GM12878 (cell line): ENCODE results near the gene ANKRD11. TPM values are rescaled to one million over a fixed set of nuclear protein-coding genes. Genes with fewer than 3 reads are reported as not detected.

ENCODE experiments used
- ATAC-seq: fragments of 200-7000 bp; cut with Tn5 transposase; 3 replicates; pipeline ENCODE4 v1.9.1; 2020; ENCODE audit warnings: mild to moderate bottlenecking, moderate library complexity
- BruUV-seq: library from RNA; stranded (reverse); fragments of 400-500 nt; replicated peaks from 2 replicates; lab custom pipeline; 2021; lab: Mats Ljungman, UMichigan
- CTCF ChIA-PET: fragments of 300-600 bp; sonication (Branson Sonifier 250); formaldehyde crosslinking; extraction: SDS; loops from one replicate; lab custom pipeline; 2021; ENCODE audit warnings: inconsistent platforms; lab: Yijun Ruan, JAX
- POLR2A ChIA-PET: fragments of 350-600 bp; formaldehyde crosslinking; extraction: SDS; loops from one replicate; lab custom pipeline; 2021; ENCODE audit warnings: inconsistent platforms; lab: Charles Lee
- RAD21 ChIA-PET: fragments of 300-600 bp; sonication (Branson Sonifier 250); formaldehyde crosslinking; loops from one replicate; lab custom pipeline; 2023; ENCODE audit warnings: antibody characterized with exemption; ENCODE audit not compliant: unreplicated experiment; lab: Charles Lee
- SMC1A ChIA-PET: fragments of 300-600 bp; sonication (Branson Sonifier 250); formaldehyde crosslinking; loops from one replicate; lab custom pipeline; 2023; ENCODE audit not compliant: unreplicated experiment, uncharacterized antibody; lab: Charles Lee
- DNase-seq: peaks from one replicate; pipeline ENCODE4 v3.0.0-alpha.2; 2011; ENCODE audit warnings: low read depth, low spot score
- FAIRE-seq: peaks from 3 replicates; lab custom pipeline; 2011; peaks lifted over from hg19 to GRCh38; lab: Jason Lieb, UNC
- H2AFZ ChIP-seq: 2 replicates; pipeline ENCODE4 v1.6.0; 2011; ENCODE audit warnings: low read depth, low read length, control low read depth; ENCODE audit not compliant: control insufficient read depth
- H3K27ac ChIP-seq: 2 replicates; pipeline ENCODE4 v1.5.1; 2011; ENCODE audit warnings: control low read depth; ENCODE audit not compliant: control insufficient read depth, insufficient read depth
- H3K27me3 ChIP-seq, 2 experiments: replicated peaks in 1 of 2; 2 replicates each; pipeline versions ENCODE4 v1.6.0 to v1.6.1; 2011; ENCODE audit warnings: low read length in 1 of 2; ENCODE audit not compliant: control insufficient read depth in 2 of 2, insufficient read depth in 2 of 2
- H3K36me3 ChIP-seq, 2 experiments: 2 replicates each; pipeline ENCODE4 v1.5.1; 2011; ENCODE audit warnings: low read length in 1 of 2; ENCODE audit not compliant: control insufficient read depth in 2 of 2, insufficient read depth in 2 of 2
- H3K4me1 ChIP-seq: 2 replicates; pipeline ENCODE4 v1.6.1; 2011; ENCODE audit warnings: mild to moderate bottlenecking, low read length, moderate library complexity, mixed read lengths; ENCODE audit not compliant: control insufficient read depth, insufficient read depth
- H3K4me2 ChIP-seq: 2 replicates; pipeline ENCODE4 v1.6.0; 2011; ENCODE audit warnings: control low read depth; ENCODE audit not compliant: control insufficient read depth, insufficient read depth
- H3K4me3 ChIP-seq: fragments of 200-600 bp; sonication (generic); 2 replicates; pipeline ENCODE4 v1.5.1; 2016
- H3K79me2 ChIP-seq: 2 replicates; pipeline ENCODE4 v1.6.0; 2011; ENCODE audit warnings: low read length; ENCODE audit not compliant: control insufficient read depth, insufficient read depth
- H3K9ac ChIP-seq: 2 replicates; pipeline ENCODE4 v1.8.0; 2011; ENCODE audit warnings: low read length, control low read depth, mixed read lengths; ENCODE audit not compliant: control insufficient read depth, insufficient read depth
- H3K9me3 ChIP-seq: replicated peaks from 3 replicates; pipeline ENCODE4 v1.5.1; 2011; ENCODE audit warnings: mild to moderate bottlenecking, low read length; ENCODE audit not compliant: control insufficient read depth, insufficient read depth
- H4K20me1 ChIP-seq: 2 replicates; pipeline ENCODE4 v1.6.0; 2011; ENCODE audit not compliant: control insufficient read depth, insufficient read depth
- BRCA1 ChIP-seq: IDR thresholded peaks from 2 replicates; pipeline ENCODE4 v1.6.1; 2011; ENCODE audit warnings: low read depth, low read length, improper control_type of control experiment
- CREB1 ChIP-seq: IDR thresholded peaks from 2 replicates; pipeline ENCODE4 v1.6.1; 2012; ENCODE audit warnings: low read depth, mild to moderate bottlenecking, inconsistent platforms
- HCFC1 ChIP-seq: fragments of 150-350 bp; IDR thresholded peaks from 2 replicates; pipeline ENCODE4 v1.6.1; 2014; ENCODE audit warnings: low read length
- IRF4 ChIP-seq: IDR thresholded peaks from 2 replicates; pipeline ENCODE4 v1.6.1; 2011; ENCODE audit warnings: low read depth, low read length
- MXI1 ChIP-seq: fragments of 150-350 bp; IDR thresholded peaks from 2 replicates; pipeline ENCODE4 v1.6.1; 2011; ENCODE audit warnings: low read depth, mild to moderate bottlenecking, inconsistent platforms, low read length, improper control_type of control experiment
- PML ChIP-seq: IDR thresholded peaks from 2 replicates; pipeline ENCODE4 v1.6.1; 2012; ENCODE audit warnings: low read length, inconsistent platforms
- WRNIP1 ChIP-seq: IDR thresholded peaks from 2 replicates; pipeline ENCODE4 v1.6.1; 2011; ENCODE audit warnings: low read depth, low read length, improper control_type of control experiment, borderline replicate concordance
- WGBS: methylation state at CpG from one replicate; pipeline ENCODE4 v1.1.6; 2016; ENCODE audit warnings: low lambda C conversion rate; ENCODE audit not compliant: insufficient replicate concordance, insufficient coverage; ENCODE audit errors: missing lambda C conversion rate; 5-methylcytosine and 5-hydroxymethylcytosine counted together
- in situ Hi-C: fragments of 300-500 bp; cut with MboI; formaldehyde crosslinking; loops from 9 replicates; pipeline ENCODE4 v1.14.3; 2018; ENCODE audit warnings: mixed read lengths
- intact Hi-C: fragments of 100-400 bp; cut with micrococcal nuclease; formaldehyde crosslinking; loops from one replicate; pipeline ENCODE4 v1.14.2; 2022; ENCODE audit not compliant: unreplicated experiment
- polyA plus RNA-seq, 11 experiments: library from polyadenylated mRNA; depleted of rRNA in 4 of 11; unstranded in 6 of 11; stranded (reverse) in 5 of 11; fragments of >200 nt; fragmentation: Nextera tagmentation in 4 of 11; fragmentation: Illumina TruSeq in 1 of 11; extraction: Ambion mirVana in 4 of 11; extraction: Trizol in 1 of 11; gene quantifications; 1 replicate in 1 of 11; 2 replicates in 10 of 11; pipeline versions ENCODE4 v1.2.1 to v1.2.3, GENCODE V29; 2011 to 2016; ENCODE audit warnings: inconsistent platforms in 2 of 11, missing spikeins in 2 of 11, low read depth in 1 of 11
- total RNA-seq, 4 experiments: library from RNA; depleted of rRNA in 3 of 4; stranded (reverse); fragments of >200 nt in 3 of 4; fragmentation: Illumina TruSeq in 1 of 4; extraction: Trizol in 1 of 4; gene quantifications; 2 replicates each; pipeline versions ENCODE4 v1.2.1 to v1.2.3, GENCODE V29; 2013 to 2021
- TF ChIP-seq, protein P1 (sequence below): fragments of 450-650 bp; formaldehyde crosslinking; IDR thresholded peaks from 2 replicates; pipeline ENCODE4 v1.4.0; 2020; ENCODE audit warnings: mild to moderate bottlenecking, moderate library complexity
- TF ChIP-seq, protein P2 (sequence below): fragments of 450-650 bp; IDR thresholded peaks from 2 replicates; pipeline ENCODE4 v1.6.1; 2016; ENCODE audit warnings: mild to moderate bottlenecking

ANKRD11 gene
- total and polyA plus RNA-seq, 10 of the 15 experiments (the other 5 are each of a cell fraction or from before 2014, with no cell fraction given) = 5.1 to 103 (median 27.4) TPM

DNA sequence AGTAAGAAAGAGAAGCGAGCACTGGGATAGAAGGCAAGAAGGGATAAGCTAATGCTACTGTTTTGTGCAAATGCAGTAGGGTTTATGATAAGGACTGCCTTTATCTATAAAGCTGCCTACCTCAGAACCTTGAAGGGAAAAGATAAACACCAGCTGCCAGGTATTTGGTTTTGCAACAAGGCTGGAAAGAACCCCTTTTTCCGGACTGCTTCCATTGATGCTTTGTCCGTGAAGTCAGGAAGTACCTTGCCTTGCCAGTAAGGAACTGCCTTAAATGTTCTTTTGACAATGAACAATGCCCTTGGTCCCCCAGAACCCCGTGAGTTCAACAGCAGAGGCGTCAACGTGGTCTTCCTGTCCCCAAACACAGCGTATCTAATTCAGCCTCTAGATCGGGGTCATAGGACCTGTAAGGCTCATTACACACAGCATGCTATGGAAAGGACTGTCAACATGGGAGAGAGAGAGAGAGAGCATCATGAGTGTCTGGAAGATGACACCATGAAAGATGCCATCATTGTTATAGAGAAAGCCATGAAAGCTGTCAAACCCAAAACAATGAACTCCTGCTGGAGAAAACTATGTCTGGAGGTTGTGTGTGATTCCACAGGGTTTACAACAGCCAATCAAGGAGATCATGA, 113.4 kb downstream of the ANKRD11 start:
- no peak overlapping the region for H2AFZ ChIP-seq
- CTCF ChIA-PET = interaction anchor here (1.2 kb wide), 1 partner anchor 88 kb away, joined by 3 read pairs; no protein-coding TSS in a partner anchor
- BruUV-seq = TSS peak; percentile 49
- H3K36me3 ChIP-seq = peaks cover 6 to 8% of the 10 kb centered on the region in 2 experiments
- no peak overlapping the region for H3K4me3 ChIP-seq
- TF ChIP-seq HCFC1 (no peak), MXI1 (no peak), BRCA1 (no peak), IRF4 (no peak), CREB1 (no peak), PML (no peak), WRNIP1 (no peak)
- TF ChIP-seq, protein P1, sequence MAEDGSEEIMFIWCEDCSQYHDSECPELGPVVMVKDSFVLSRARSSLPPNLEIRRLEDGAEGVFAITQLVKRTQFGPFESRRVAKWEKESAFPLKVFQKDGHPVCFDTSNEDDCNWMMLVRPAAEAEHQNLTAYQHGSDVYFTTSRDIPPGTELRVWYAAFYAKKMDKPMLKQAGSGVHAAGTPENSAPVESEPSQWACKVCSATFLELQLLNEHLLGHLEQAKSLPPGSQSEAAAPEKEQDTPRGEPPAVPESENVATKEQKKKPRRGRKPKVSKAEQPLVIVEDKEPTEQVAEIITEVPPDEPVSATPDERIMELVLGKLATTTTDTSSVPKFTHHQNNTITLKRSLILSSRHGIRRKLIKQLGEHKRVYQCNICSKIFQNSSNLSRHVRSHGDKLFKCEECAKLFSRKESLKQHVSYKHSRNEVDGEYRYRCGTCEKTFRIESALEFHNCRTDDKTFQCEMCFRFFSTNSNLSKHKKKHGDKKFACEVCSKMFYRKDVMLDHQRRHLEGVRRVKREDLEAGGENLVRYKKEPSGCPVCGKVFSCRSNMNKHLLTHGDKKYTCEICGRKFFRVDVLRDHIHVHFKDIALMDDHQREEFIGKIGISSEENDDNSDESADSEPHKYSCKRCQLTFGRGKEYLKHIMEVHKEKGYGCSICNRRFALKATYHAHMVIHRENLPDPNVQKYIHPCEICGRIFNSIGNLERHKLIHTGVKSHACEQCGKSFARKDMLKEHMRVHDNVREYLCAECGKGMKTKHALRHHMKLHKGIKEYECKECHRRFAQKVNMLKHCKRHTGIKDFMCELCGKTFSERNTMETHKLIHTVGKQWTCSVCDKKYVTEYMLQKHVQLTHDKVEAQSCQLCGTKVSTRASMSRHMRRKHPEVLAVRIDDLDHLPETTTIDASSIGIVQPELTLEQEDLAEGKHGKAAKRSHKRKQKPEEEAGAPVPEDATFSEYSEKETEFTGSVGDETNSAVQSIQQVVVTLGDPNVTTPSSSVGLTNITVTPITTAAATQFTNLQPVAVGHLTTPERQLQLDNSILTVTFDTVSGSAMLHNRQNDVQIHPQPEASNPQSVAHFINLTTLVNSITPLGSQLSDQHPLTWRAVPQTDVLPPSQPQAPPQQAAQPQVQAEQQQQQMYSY (CRISPR knock-in tag) = no peak
- TF ChIP-seq, protein P2, sequence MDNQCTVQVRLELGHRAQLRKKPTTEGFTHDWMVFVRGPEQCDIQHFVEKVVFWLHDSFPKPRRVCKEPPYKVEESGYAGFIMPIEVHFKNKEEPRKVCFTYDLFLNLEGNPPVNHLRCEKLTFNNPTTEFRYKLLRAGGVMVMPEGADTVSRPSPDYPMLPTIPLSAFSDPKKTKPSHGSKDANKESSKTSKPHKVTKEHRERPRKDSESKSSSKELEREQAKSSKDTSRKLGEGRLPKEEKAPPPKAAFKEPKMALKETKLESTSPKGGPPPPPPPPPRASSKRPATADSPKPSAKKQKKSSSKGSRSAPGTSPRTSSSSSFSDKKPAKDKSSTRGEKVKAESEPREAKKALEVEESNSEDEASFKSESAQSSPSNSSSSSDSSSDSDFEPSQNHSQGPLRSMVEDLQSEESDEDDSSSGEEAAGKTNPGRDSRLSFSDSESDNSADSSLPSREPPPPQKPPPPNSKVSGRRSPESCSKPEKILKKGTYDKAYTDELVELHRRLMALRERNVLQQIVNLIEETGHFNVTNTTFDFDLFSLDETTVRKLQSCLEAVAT = no peak
- H4K20me1 ChIP-seq = peaks cover 36% of the 10 kb centered on the region
- no peaks in the 10 kb centered on the region for H3K27me3 ChIP-seq
- POLR2A ChIA-PET = no interaction called here
- RAD21 ChIA-PET = no interaction called here
- 99% methylated on average over 8 of the region's 8 CpGs for WGBS
- H3K27ac ChIP-seq = no peak overlapping the region
- H3K9me3 ChIP-seq = peaks cover 10% of the 10 kb centered on the region
- DNase-seq = no peak
- ATAC-seq = no peak
- H3K4me1 ChIP-seq = peaks cover 13% of the 10 kb centered on the region
- no peak overlapping the region for H3K4me2 ChIP-seq
- SMC1A ChIA-PET = no interaction called here
- intact Hi-C loops (no loop called here), in situ Hi-C loops (no loop called here)
- H3K9ac ChIP-seq = no peak overlapping the region
- peaks cover 93% of the 10 kb centered on the region for H3K79me2 ChIP-seq
- FAIRE-seq = no peak
